DMS 273 treated with DMSO at 0.1 percent for 48 hours (cell line): ENCODE results near the gene AHCTF1.
"Not testable (repeated sequence)": the region's sequence is repeated elsewhere in the genome, so short reads cannot be mapped to it uniquely, and the experiment has no call there.

Source experiments
- DNase-seq: peaks from one replicate; lab custom pipeline; 2025; lab: John Stamatoyannopoulos, UW

Gene AHCTF1

GRCh38 chr1:246838118-246838456, 93.7 kb downstream of the AHCTF1 start:
- DNase-seq: no peak

- DNase-seq: no peak
Measured at GRCh38 chr1:246837418-246838117, 94.2 kb downstream of the AHCTF1 start.

GRCh38 chr1:246836209-246836966, 95.4 kb downstream of the AHCTF1 start:
- DNase-seq: peak; percentile 47

- DNase-seq: no peak
Measured at GRCh38 chr1:246831543-246831942, 100.2 kb downstream of the AHCTF1 start.

- DNase-seq: no peak
Measured at GRCh38 chr1:246828818-246829217, 102.9 kb downstream of the AHCTF1 start.

- no peak for DNase-seq
Measured at GRCh38 chr1:246827396-246827795, 104.4 kb downstream of the AHCTF1 start.

GRCh38 chr1:246825557-246826175, 106.1 kb downstream of the AHCTF1 start:
- no peak for DNase-seq

GRCh38 chr1:246824541-246824940, 107.2 kb downstream of the AHCTF1 start:
- DNase-seq: no peak

- DNase-seq: not testable (repeated sequence)
Measured at GRCh38 chr1:246822154-246822553, 109.6 kb downstream of the AHCTF1 start.

- no peak for DNase-seq
Measured at GRCh38 chr1:246820666-246821065, 111.1 kb downstream of the AHCTF1 start.

- not testable (repeated sequence) for DNase-seq
Measured at GRCh38 chr1:246817778-246818177, 114.0 kb downstream of the AHCTF1 start.

GRCh38 chr1:246815693-246816270, 116.0 kb downstream of the AHCTF1 start:
- DNase-seq: no peak

GRCh38 chr1:246814890-246815289, 116.9 kb downstream of the AHCTF1 start:
- DNase-seq: no peak

GRCh38 chr1:246813325-246813724, 118.4 kb downstream of the AHCTF1 start:
- not testable (repeated sequence) for DNase-seq

- DNase-seq: no peak
Measured at GRCh38 chr1:246811985-246812384, 119.8 kb downstream of the AHCTF1 start.

- no peak for DNase-seq
Measured at GRCh38 chr1:246809473-246809872, 122.3 kb downstream of the AHCTF1 start.

GRCh38 chr1:246805135-246805716, 126.5 kb downstream of the AHCTF1 start:
- no peak for DNase-seq

GRCh38 chr1:246803883-246804282, 127.9 kb downstream of the AHCTF1 start:
- DNase-seq: no peak

GRCh38 chr1:246803373-246803772, 128.4 kb downstream of the AHCTF1 start:
- no peak for DNase-seq

- no peak for DNase-seq
Measured at GRCh38 chr1:246801241-246802020, 130.3 kb downstream of the AHCTF1 start.

- DNase-seq: no peak
Measured at GRCh38 chr1:246800756-246801155, 131.0 kb downstream of the AHCTF1 start.

GRCh38 chr1:246800356-246800755, 131.4 kb downstream of the AHCTF1 start:
- DNase-seq: no peak
